ENCODE data around the gene MYO1D. TPM values are rescaled to one million over a fixed set of nuclear protein-coding genes. Genes with fewer than 3 reads are reported as not detected.
"Not testable (repeated sequence)": the region's sequence is repeated elsewhere in the genome, so short reads cannot be mapped to it uniquely, and the experiment has no call there.

Gene MYO1D
- total RNA-seq, 1 donor from 2014 or later = 23.4 TPM

DNA sequence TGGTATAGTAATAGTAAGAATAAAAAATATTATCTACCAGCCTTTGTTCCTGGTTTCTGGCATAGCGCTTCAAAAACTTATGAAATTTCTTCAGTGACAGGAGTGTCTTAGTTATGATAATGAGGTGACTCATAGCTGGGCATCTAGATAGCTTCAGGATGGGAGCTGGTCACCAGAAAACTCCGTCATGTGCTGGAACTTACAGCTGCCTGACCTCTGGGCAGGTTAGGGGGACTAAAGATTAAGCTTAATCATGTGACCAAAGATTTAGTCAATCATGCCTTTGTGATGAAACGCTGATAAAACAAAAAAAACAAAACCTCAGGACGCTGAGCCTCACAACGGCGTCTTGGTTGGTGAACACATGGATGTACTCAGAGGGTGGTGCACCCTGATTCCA, 154.2 kb downstream of the MYO1D start:
- H3K9me3 Mint-ChIP-seq = peaks cover 12% of the 10 kb centered on the region
- no peaks in the 10 kb centered on the region for H3K27me3 Mint-ChIP-seq (ENCODE audit: low read depth)
- peaks cover 10% of the 10 kb centered on the region for H3K36me3 Mint-ChIP-seq (ENCODE audit: low read depth)
- H3K27ac Mint-ChIP-seq = no peak overlapping the region
- intact Hi-C loops (cut with micrococcal nuclease) = no loop called here
- DNase-seq (ENCODE audit: low spot score) = no peak
- peaks cover 2% of the 10 kb centered on the region for H3K4me1 Mint-ChIP-seq (ENCODE audit: low read depth)
- no peak overlapping the region for H3K4me3 Mint-ChIP-seq (ENCODE audit: low read depth)

DNA sequence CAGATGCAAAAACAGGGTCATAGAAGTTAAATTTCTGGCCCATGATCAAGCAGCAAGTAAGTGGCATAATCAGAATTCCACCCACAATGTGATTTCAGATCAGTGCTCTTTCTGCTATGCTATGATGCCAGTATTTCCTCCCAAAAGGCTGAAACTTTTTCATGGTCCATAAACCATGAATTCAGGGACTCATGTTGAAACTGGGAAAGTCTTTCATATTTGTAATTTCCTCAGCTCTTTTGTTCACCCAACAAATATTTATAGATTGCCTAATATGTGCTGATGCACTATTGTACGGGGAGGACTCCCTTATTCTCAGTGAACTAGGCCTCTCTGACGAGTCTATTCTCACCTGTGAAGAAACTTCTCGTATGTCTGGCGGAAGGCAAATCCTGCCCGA, 156.3 kb downstream of the MYO1D start:
- DNase-seq (ENCODE audit: low spot score) = no peak
- Mint-ChIP-seq H3K36me3 (ENCODE audit: low read depth) (peaks cover 7% of the 10 kb centered on the region), H3K4me1 (ENCODE audit: low read depth) (peaks cover 2% of the 10 kb centered on the region), H3K9me3 (peaks cover 9% of the 10 kb centered on the region), H3K27ac (no peak overlapping the region), H3K4me3 (ENCODE audit: low read depth) (no peak overlapping the region), H3K27me3 (ENCODE audit: low read depth) (no peaks in the 10 kb centered on the region)
- intact Hi-C loops (cut with micrococcal nuclease) = no loop called here

DNA sequence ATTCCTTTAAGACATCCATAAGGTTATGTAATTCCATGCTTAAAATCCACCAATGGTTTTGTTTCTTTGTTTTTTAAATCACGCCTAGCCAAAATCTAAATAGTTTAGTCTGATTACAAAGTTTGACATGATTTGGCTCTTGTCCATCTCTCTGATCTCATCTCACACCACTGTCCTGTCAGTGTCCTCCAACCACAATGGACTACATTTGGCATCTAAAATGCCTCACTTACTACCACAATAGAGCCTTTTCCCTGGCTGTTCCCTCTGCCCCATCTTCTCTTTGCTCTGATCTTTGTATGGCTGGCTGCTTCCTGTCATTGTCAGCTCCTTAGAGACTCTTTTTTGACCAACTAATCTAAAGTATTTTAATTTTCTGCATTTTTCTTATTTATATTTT, 157.2 kb downstream of the MYO1D start:
- no peaks in the 10 kb centered on the region for H3K9me3 Mint-ChIP-seq
- H3K27me3 Mint-ChIP-seq (ENCODE audit: low read depth) = no peaks in the 10 kb centered on the region
- no peak overlapping the region for H3K27ac Mint-ChIP-seq
- intact Hi-C loops (cut with micrococcal nuclease) = no loop called here
- no peak overlapping the region for H3K4me3 Mint-ChIP-seq (ENCODE audit: low read depth)
- peaks cover 4% of the 10 kb centered on the region for H3K4me1 Mint-ChIP-seq (ENCODE audit: low read depth)
- H3K36me3 Mint-ChIP-seq (ENCODE audit: low read depth) = no peaks in the 10 kb centered on the region
- no peak for DNase-seq (ENCODE audit: low spot score)

DNA sequence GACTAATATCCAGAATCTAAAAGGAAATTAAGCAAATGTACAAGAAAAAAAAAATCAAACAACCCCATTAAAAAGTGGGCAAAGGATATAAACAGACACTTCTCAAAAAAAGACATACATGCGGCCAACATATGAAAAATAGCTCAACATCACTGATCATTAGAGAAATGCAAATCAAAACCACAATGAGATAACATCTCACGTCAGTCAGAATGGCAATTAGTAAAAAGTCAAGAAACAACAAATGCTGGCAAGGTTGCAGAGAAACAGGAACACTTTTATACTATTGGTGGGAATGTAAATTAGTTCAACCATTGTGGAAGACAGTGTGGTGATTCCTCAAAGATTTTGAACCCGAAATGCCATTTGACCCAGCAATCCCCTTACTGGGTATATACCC, 162.0 kb downstream of the MYO1D start:
- H3K36me3 Mint-ChIP-seq (ENCODE audit: low read depth); H3K4me3 Mint-ChIP-seq (ENCODE audit: low read depth); DNase-seq (ENCODE audit: low spot score); H3K27ac Mint-ChIP-seq; H3K9me3 Mint-ChIP-seq; intact Hi-C loops (cut with micrococcal nuclease); H3K27me3 Mint-ChIP-seq (ENCODE audit: low read depth); H3K4me1 Mint-ChIP-seq (ENCODE audit: low read depth): not testable (repeated sequence)

DNA sequence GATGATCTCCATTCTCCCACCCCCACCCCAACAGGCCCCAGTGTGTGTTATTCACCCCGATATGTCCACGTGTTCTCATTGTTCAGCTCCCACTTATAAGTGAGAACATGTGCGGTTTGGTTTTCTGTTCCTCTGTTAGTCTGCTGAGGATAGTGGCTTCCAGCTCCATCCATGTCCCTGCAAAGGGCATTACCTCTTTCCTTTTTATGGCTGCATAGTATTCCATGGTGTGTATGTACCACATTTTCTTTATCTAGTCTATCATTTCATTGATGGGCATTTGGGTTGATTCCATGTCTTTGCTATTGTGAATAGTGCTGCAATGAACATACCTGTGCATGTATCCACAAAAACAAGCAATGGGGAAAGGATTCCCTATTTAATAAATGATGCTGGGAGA, 162.7 kb downstream of the MYO1D start:
- intact Hi-C loops (cut with micrococcal nuclease); H3K4me3 Mint-ChIP-seq (ENCODE audit: low read depth); DNase-seq (ENCODE audit: low spot score); H3K9me3 Mint-ChIP-seq; H3K27ac Mint-ChIP-seq; H3K27me3 Mint-ChIP-seq (ENCODE audit: low read depth); H3K4me1 Mint-ChIP-seq (ENCODE audit: low read depth); H3K36me3 Mint-ChIP-seq (ENCODE audit: low read depth): not testable (repeated sequence)

DNA sequence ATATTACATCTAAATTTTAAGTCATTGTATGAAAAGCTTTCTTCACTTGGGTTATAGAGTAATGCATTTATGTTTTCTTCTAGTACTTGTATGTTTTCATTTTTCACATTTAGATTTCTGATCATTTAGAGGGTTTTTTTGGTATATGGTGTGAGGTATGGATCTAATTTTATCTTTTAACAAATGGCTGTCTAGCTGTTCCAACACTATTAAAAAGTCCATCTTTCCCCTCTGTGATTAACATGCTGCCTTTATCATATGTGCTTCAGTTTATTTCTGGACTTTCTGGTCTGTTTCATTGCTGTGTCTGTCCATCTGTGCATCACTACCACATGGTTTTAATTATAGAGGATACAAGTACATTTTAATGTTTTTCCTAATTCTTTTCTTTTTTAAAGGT, 163.8 kb downstream of the MYO1D start:
- intact Hi-C loops (cut with micrococcal nuclease) = no loop called here

DNA sequence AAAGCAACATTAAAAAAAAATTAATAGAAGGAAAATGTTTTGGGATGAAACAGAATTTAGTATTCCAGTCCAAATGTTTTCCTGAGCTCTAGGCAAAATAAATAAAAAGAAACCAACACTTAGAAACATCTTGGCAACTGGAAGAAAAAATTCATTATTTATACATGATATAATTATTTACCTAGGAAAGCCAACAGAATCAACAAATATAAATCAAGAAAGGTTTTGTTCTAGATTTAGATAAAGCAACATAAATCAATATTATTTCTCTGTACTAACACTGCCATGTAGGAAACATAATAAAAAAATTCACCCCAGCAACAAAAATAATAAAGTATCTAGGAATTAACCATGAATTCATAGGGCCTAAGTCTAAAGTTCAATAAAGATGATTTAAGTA, 167.4 kb downstream of the MYO1D start:
- Mint-ChIP-seq H3K4me3 (ENCODE audit: low read depth) (no peak overlapping the region), H3K36me3 (ENCODE audit: low read depth) (no peaks in the 10 kb centered on the region)

More for the DNA sequence above, 163.8 kb downstream of the MYO1D start:
- Mint-ChIP-seq H3K4me3 (ENCODE audit: low read depth) (no peak overlapping the region), H3K27ac (no peak overlapping the region), H3K4me1 (ENCODE audit: low read depth) (peaks cover 4% of the 10 kb centered on the region), H3K36me3 (ENCODE audit: low read depth) (no peaks in the 10 kb centered on the region), H3K27me3 (ENCODE audit: low read depth) (no peaks in the 10 kb centered on the region), H3K9me3 (no peaks in the 10 kb centered on the region)
- DNase-seq (ENCODE audit: low spot score) = no peak

DNA sequence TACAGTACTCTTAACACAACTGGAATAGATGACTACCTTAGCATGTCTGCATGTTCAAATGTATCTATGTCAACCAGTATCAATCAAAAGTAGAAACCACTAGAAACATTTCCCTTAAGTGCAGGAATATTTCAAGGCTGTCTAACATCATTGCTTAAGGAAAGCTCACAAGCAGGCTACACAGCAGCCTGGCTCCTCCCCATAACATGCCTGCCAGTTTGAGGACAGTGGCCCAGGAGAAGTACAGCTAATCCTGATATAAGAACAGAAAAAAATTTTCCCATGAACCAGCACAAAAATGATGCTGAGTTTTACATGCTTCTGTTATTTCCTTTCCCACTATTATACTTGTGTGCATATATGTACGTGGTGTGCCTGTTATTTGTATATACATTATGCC, 175.1 kb downstream of the MYO1D start:
- no peaks in the 10 kb centered on the region for H3K36me3 Mint-ChIP-seq (ENCODE audit: low read depth)
- no peak overlapping the region for H3K4me3 Mint-ChIP-seq (ENCODE audit: low read depth)
- no peaks in the 10 kb centered on the region for H3K4me1 Mint-ChIP-seq (ENCODE audit: low read depth)
- intact Hi-C loops (cut with micrococcal nuclease) = no loop called here
- no peaks in the 10 kb centered on the region for H3K9me3 Mint-ChIP-seq
- no peak for DNase-seq (ENCODE audit: low spot score)
- H3K27ac Mint-ChIP-seq = no peak overlapping the region
- H3K27me3 Mint-ChIP-seq (ENCODE audit: low read depth) = no peaks in the 10 kb centered on the region

More for the DNA sequence above, 167.4 kb downstream of the MYO1D start:
- no peaks in the 10 kb centered on the region for H3K4me1 Mint-ChIP-seq (ENCODE audit: low read depth)
- H3K27me3 Mint-ChIP-seq (ENCODE audit: low read depth) = no peaks in the 10 kb centered on the region
- H3K9me3 Mint-ChIP-seq = no peaks in the 10 kb centered on the region
- H3K27ac Mint-ChIP-seq = no peak overlapping the region
- DNase-seq (ENCODE audit: low spot score) = no peak
- intact Hi-C loops (cut with micrococcal nuclease) = no loop called here

DNA sequence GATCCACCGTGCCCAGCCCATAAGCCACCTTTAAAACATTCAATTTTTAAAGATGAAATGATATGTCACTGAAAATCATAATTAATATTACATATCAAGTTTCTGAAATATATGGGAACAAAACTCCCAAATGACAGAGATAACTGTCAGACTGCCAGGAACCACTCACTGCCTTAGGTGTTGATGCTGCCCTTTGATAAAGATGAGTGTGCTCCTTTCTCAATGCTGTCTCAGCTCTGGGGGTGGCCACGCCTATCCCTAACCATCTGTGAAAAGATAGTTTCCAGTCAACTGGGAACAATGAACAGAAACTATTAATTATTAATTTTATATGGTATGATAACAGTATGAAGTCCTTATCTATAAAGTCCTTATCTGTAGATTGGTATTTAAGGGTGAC, 177.7 kb downstream of the MYO1D start:
- Mint-ChIP-seq H3K4me3 (ENCODE audit: low read depth) (no peak overlapping the region), H3K27ac (no peak overlapping the region), H3K9me3 (no peaks in the 10 kb centered on the region), H3K4me1 (ENCODE audit: low read depth) (no peaks in the 10 kb centered on the region), H3K27me3 (ENCODE audit: low read depth) (no peaks in the 10 kb centered on the region), H3K36me3 (ENCODE audit: low read depth) (no peaks in the 10 kb centered on the region)
- intact Hi-C loops (cut with micrococcal nuclease) = no loop called here
- DNase-seq (ENCODE audit: low spot score) = no peak

DNA sequence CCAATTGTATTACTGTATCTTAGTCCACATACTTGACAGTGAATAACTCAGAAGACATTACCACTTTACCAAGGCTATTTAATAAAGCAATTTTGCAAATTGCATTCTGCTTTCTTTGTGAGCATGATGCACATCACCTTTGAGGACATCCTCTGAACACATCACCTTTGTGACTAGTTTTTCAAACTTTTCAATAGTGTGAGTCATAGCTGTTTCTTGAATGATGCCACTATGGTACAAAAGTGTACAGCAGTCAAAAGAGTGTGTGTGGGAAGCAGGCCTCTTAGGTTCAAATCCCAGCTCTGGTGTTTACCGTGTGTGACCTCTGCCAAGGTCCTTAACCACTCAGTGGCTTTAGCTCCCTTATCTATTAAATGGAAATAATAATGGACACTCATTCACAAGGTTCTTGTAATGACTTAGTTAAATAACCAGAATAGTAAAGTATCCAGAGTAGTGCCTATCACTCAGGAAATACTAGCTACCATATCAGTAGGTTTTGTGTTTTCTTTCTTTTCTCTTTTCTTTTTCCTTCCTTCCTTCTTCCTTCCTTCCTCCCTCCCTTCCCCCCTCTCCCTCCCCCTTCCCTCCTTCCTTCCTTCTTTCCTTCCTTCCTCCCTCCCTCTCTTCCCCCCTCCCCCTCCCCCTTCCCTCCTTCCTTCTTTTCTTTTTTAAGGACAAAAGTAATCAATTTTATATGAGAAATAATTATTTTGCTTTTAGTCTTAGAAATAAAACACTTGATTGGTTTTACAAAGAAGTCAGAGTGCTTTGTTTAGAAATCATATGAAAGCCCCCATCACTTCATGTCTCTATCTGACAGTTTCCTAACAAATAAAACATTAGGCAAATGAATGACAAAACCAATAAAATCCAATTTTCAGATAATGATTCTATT, 178.9 kb downstream of the MYO1D start:
- Mint-ChIP-seq H3K27me3 (ENCODE audit: low read depth) (no peaks in the 10 kb centered on the region), H3K36me3 (ENCODE audit: low read depth) (no peaks in the 10 kb centered on the region), H3K4me1 (ENCODE audit: low read depth) (no peaks in the 10 kb centered on the region), H3K27ac (no peak overlapping the region), H3K4me3 (ENCODE audit: low read depth) (no peak overlapping the region), H3K9me3 (no peaks in the 10 kb centered on the region)
- DNase-seq (ENCODE audit: low spot score) = no peak
- intact Hi-C loops (cut with micrococcal nuclease) = no loop called here

DNA sequence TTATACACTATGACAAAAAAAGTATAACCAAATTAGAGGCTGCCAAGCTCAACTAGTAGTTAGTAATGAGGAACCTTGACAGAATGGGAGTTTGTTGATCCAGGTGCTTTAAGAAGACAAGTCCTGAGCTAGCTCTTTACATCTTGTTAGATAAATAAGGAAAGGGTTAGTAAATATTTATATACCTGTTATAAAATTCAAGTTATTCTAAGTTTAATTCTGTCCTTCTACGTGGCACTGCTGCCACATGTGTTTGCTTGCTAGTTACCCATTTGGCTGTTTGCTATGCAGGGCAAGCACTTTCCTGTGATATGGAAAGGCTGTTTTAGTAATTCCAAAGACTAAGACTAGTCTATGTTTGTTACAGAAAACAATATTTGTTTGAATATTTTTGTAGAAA, 180.5 kb downstream of the MYO1D start:
- DNase-seq (ENCODE audit: low spot score) = no peak
- H3K27me3 Mint-ChIP-seq (ENCODE audit: low read depth) = no peaks in the 10 kb centered on the region
- no peak overlapping the region for H3K4me3 Mint-ChIP-seq (ENCODE audit: low read depth)
- H3K9me3 Mint-ChIP-seq = no peaks in the 10 kb centered on the region
- H3K27ac Mint-ChIP-seq = no peak overlapping the region
- H3K36me3 Mint-ChIP-seq (ENCODE audit: low read depth) = no peaks in the 10 kb centered on the region
- no peaks in the 10 kb centered on the region for H3K4me1 Mint-ChIP-seq (ENCODE audit: low read depth)
- intact Hi-C loops (cut with micrococcal nuclease) = no loop called here

DNA sequence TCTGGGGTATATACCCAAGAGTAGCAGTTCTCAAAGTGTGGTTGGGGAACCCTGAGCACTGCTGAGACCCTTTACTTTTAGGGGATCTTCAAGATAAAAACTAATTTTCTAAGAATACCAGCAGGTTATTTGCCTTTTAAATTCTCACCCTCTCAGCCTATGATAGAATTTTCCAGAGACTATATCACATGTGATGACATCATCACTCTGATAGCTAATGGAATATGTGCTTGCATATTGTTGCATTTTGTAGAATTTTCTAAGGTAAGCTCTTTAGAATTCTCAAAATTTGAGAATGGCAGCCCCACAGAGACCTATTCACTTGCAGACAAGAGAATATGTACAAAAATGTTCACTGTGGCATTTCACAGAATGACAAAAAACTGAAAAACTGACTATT, 181.1 kb downstream of the MYO1D start:
- Mint-ChIP-seq H3K4me3 (ENCODE audit: low read depth) (no peak overlapping the region), H3K27me3 (ENCODE audit: low read depth) (no peaks in the 10 kb centered on the region), H3K36me3 (ENCODE audit: low read depth) (no peaks in the 10 kb centered on the region), H3K27ac (no peak overlapping the region), H3K9me3 (no peaks in the 10 kb centered on the region), H3K4me1 (ENCODE audit: low read depth) (no peaks in the 10 kb centered on the region)
- intact Hi-C loops (cut with micrococcal nuclease) = no loop called here
- no peak for DNase-seq (ENCODE audit: low spot score)

DNA sequence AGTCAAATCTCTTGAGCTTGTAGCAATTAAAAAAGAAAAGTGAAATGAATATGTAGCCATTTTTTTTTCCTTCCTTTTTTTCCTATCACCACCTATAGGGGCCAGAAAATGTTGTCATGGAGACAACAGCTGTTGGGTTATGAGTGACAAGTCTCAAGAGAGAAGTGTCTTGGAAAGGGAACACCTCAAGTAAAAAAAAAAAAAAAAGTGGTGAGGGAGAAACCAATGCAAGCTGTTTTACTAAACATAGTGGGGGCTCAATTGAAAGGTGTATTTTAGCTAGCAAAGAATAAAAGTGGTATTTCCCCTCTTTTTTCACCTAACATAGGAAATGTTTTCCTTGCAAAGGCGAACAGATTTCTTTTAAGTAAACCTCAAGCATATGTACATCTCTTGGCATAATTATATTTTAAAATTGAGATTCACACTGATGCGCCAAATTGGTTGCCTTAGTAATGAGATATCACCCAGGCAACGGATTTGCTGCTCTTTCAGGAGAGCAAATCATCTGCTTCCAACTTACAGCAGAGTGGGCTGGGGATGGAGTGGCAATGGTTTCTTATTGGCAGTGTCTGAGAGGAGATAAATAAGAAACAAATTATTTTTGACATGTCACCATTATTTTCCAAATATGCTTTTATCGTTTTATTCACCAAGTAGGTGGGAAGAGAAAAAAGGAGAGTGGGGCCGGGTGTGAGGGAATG, 183.6 kb downstream of the MYO1D start:
- DNase-seq (ENCODE audit: low spot score) = no peak
- Mint-ChIP-seq H3K27me3 (ENCODE audit: low read depth) (no peaks in the 10 kb centered on the region), H3K4me3 (ENCODE audit: low read depth) (no peak overlapping the region), H3K27ac (no peak overlapping the region), H3K9me3 (no peaks in the 10 kb centered on the region), H3K4me1 (ENCODE audit: low read depth) (no peaks in the 10 kb centered on the region), H3K36me3 (ENCODE audit: low read depth) (no peaks in the 10 kb centered on the region)
- intact Hi-C loops (cut with micrococcal nuclease) = no loop called here
